ENCODE results near the gene ZNF316. TPM values are rescaled to one million over a fixed set of nuclear protein-coding genes. Genes with fewer than 3 reads are reported as not detected.

ZNF316 gene
- total RNA-seq, 1 donor from 2014 or later: 43.8 TPM

DNA sequence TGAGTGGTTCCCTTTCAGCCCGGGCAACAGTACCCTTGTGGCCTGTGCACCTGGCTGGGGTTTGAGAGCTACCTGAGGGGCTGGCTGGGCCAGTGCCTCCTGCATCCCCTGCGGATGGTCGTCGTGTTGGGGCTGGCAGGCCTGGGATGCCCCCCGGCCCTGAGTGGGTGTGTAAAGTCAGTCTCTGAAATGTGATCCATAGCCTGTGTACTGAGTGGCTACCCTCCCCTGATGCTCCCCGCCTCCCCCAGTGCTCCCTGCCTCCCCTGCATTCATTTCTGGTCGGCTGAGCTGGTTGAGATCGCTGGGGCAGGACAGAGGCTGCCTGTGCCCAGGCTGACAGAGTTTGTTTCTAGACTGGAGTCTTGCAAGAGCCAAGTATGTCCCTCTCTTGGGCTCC, 9.3 kb downstream of the ZNF316 start:
- DNase-seq (ENCODE audit: low read depth, low spot score): no peak
- Mint-ChIP-seq H3K36me3 (ENCODE audit: low read depth) (peaks cover 13% of the 10 kb centered on the region), H3K4me3 (no peak overlapping the region), H3K9me3 (peaks cover 2% of the 10 kb centered on the region), H3K4me1 (no peaks in the 10 kb centered on the region), H3K27ac (ENCODE audit: unreplicated experiment) (no peak overlapping the region), H3K27me3 (ENCODE audit: low read depth) (no peaks in the 10 kb centered on the region)
- TF ChIP-seq, protein P1, sequence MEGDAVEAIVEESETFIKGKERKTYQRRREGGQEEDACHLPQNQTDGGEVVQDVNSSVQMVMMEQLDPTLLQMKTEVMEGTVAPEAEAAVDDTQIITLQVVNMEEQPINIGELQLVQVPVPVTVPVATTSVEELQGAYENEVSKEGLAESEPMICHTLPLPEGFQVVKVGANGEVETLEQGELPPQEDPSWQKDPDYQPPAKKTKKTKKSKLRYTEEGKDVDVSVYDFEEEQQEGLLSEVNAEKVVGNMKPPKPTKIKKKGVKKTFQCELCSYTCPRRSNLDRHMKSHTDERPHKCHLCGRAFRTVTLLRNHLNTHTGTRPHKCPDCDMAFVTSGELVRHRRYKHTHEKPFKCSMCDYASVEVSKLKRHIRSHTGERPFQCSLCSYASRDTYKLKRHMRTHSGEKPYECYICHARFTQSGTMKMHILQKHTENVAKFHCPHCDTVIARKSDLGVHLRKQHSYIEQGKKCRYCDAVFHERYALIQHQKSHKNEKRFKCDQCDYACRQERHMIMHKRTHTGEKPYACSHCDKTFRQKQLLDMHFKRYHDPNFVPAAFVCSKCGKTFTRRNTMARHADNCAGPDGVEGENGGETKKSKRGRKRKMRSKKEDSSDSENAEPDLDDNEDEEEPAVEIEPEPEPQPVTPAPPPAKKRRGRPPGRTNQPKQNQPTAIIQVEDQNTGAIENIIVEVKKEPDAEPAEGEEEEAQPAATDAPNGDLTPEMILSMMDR (conservative IDR thresholded peaks at IDR 0.05): no peak

DNA sequence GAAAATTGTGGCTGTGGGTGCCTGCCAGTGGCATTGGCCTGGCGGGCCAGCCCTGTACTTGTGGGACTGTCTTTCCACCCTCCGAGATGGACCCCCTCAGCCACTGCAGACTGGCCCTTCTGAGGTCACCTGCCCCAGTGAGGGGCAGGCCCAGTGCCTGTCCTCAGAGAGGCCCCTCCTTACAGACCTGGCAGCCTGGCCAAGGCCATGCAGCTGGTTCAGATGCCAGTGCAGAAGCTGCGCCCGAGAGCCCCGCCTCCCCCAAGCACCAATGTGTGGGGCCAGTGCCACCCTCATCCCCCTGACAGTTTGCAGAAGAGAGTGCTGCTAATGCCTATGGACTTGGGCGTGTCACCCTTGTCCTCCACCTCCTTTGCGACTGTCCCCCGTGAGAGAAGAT, 10.0 kb downstream of the ZNF316 start:
- no peak for DNase-seq (ENCODE audit: low read depth, low spot score)
- Mint-ChIP-seq H3K27me3 (ENCODE audit: low read depth) (no peaks in the 10 kb centered on the region), H3K4me1 (no peaks in the 10 kb centered on the region), H3K27ac (ENCODE audit: unreplicated experiment) (no peak overlapping the region), H3K9me3 (peaks cover 2% of the 10 kb centered on the region), H3K36me3 (ENCODE audit: low read depth) (peaks cover 13% of the 10 kb centered on the region), H3K4me3 (no peak overlapping the region)
- TF ChIP-seq, protein P1 (conservative IDR thresholded peaks at IDR 0.05): no peak

DNA sequence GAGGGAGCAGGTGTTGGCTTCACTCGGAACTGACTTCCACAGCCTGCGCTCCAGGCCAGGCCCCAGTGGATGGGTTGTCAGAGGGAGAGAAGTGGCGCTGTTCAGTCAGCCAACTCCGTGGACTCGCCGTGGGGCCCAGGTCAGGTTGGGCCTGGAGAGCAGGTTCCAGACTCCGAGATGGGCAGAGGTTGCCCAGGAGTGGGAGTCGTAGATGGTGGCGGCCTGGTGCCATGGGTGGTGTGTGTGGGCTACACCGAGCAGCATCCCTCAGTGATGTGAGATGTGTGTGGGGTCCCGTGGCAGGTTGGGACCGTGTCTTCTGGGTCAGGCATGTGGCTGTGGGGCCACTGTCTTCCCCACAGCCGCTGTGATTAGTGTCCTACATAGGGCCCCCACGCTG, 10.4 kb downstream of the ZNF316 start:
- no peaks in the 10 kb centered on the region for H3K27me3 Mint-ChIP-seq (ENCODE audit: low read depth)
- no peak overlapping the region for H3K27ac Mint-ChIP-seq (ENCODE audit: unreplicated experiment)
- DNase-seq (ENCODE audit: low read depth, low spot score): no peak
- H3K4me1 Mint-ChIP-seq: no peaks in the 10 kb centered on the region
- peaks cover 2% of the 10 kb centered on the region for H3K9me3 Mint-ChIP-seq
- TF ChIP-seq, protein P1 (conservative IDR thresholded peaks at IDR 0.05): no peak
- H3K36me3 Mint-ChIP-seq (ENCODE audit: low read depth): peaks cover 13% of the 10 kb centered on the region
- H3K4me3 Mint-ChIP-seq: no peak overlapping the region

DNA sequence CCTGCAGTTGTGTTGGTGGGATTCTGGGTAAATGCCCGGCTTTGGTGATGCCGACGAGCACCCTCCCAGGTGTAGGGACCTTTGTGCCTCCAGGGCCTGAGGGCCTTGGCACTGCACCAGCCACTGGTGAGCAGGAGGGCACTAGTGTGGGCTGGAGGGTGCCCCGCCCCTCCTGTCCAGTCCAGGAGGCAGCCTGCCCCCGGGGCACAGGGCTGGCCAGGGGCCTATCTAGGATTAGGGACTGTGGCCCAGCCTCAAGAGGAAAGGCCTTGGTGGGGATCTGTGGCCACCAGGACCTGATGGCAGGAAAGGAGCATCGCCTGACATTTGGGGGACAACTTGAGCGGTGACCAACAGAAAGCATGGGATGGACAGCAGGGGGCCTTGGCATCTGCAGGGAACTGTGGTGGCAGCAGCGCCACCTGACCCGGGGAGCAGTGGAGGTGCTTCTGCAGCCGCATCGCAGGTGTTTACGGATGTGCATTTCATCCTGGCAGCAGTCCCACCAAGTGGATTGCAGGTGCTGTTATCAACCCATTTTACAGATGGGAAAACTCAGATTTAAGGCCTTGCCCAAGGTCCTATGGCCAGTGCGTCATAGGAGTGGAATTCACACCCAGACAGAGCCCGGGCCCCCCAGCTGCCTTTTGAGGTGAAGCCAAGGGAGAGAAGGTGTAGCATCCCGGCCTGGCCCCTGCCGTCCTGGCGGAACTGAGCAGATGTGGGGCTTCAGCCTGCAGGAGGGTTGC, 11.1 kb downstream of the ZNF316 start:
- no peak for DNase-seq (ENCODE audit: low read depth, low spot score)
- Mint-ChIP-seq H3K4me1 (no peaks in the 10 kb centered on the region), H3K27me3 (ENCODE audit: low read depth) (no peaks in the 10 kb centered on the region)

DNA sequence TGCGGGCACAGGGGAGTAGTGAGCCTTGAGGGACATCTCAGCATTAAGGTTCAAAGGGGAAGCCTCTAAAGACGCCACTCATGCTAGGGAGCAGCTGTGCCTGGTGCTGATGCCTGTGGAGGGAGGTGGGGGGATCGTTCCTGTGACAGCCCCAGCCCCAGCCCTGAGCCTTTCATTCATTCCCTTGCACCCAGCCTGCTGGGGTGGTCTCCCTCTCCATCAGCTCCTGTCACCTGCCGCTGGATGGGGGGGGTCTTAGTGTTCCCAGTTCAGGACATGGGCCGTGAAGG, 11.6 kb downstream of the ZNF316 start:
- H3K27me3 Mint-ChIP-seq (ENCODE audit: low read depth): no peaks in the 10 kb centered on the region
- H3K36me3 Mint-ChIP-seq (ENCODE audit: low read depth): peaks cover 13% of the 10 kb centered on the region
- TF ChIP-seq, protein P1 (conservative IDR thresholded peaks at IDR 0.05): no peak
- no peaks in the 10 kb centered on the region for H3K4me1 Mint-ChIP-seq
- no peak overlapping the region for H3K27ac Mint-ChIP-seq (ENCODE audit: unreplicated experiment)
- H3K9me3 Mint-ChIP-seq: peaks cover 2% of the 10 kb centered on the region
- H3K4me3 Mint-ChIP-seq: no peak overlapping the region
- DNase-seq (ENCODE audit: low read depth, low spot score): no peak

More for the DNA sequence above, 11.1 kb downstream of the ZNF316 start:
- Mint-ChIP-seq H3K4me3 (no peak overlapping the region), H3K36me3 (ENCODE audit: low read depth) (peaks cover 13% of the 10 kb centered on the region), H3K9me3 (peaks cover 2% of the 10 kb centered on the region), H3K27ac (ENCODE audit: unreplicated experiment) (no peak overlapping the region)
- TF ChIP-seq, protein P1 (conservative IDR thresholded peaks at IDR 0.05): no peak

Data from neural crest cell (in vitro differentiated cells).